ENCODE results near the gene ZFYVE27.

The ZFYVE27 gene

GRCh38 chr10:97791824-97792721 lies 55.1 kb downstream of the ZFYVE27 start:
- DNase-seq = peak; percentile 80
- peak; percentile 50 for ATAC-seq

- ATAC-seq = no peak
- DNase-seq = no peak
These were observed 59.0 kb downstream of the ZFYVE27 start for GRCh38 chr10:97795886-97796285.

GRCh38 chr10:97796651-97797050 lies 59.7 kb downstream of the ZFYVE27 start:
- peak; percentile 45 for ATAC-seq
- no peak for DNase-seq

GRCh38 chr10:97798958-97799610 lies 62.2 kb downstream of the ZFYVE27 start:
- peak; percentile 23 for ATAC-seq
- DNase-seq = no peak

DNA sequence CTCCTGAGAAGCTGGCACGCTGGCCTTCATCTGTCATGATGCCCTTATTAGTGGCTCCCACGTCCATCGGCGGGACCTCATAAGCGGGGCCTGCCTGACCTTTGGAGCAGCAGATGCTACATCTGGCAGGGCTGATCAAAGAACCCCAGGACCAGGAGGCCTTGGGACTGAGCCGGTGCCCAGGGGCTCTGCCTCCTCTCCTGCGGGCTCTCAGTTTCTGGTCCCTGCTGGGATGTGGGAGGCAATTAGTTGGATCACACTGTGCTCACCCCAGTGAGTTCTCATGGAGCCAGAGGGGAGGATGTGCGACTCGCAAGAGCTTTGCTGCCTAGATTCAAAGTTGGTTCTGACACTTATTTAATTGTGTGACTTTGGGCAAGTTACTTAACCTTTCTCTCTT lies 63.5 kb downstream of the ZFYVE27 start:
- DNase-seq (no peak), ATAC-seq (no peak)

GRCh38 chr10:97801422-97801821 lies 64.5 kb downstream of the ZFYVE27 start:
- ATAC-seq (no peak), DNase-seq (no peak)

DNA sequence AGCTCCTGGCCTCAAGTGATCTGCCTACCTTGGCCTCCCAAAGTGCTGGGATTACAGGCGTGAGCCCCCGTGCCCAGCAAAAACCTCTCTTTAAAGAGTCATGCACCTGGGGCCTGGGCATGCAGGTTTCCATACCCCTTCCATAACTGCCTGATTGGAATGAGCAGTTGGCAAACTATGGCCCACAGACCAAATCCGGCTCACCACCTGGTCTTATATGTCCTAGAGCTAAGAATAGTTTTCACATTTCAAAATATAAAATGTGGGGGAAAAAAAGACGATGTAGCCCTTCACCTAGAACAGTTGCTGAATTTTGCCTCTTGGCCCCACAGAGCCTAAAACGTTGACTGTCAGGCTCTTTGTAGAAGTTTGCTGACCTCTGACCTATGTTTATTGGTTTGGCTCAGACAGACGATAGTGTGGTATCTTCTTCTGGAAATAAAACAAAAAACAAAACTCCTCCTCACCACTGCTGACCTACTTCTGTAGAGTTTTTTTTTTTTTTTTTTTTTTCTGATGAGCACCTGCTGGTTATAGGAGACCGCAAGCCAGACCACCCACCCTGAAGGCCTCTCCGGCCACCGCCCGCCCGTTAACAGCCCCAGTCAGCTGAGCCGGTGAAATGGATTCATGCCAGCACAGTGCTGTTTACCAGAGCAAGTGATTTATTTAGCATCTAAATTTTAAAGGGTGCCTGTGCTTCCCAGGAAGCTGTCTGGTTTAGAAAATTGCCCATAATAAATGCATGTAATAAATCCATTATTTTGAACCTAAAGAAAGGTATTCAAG lies 68.4 kb downstream of the ZFYVE27 start:
- no peak for ATAC-seq
- DNase-seq = no peak

DNA sequence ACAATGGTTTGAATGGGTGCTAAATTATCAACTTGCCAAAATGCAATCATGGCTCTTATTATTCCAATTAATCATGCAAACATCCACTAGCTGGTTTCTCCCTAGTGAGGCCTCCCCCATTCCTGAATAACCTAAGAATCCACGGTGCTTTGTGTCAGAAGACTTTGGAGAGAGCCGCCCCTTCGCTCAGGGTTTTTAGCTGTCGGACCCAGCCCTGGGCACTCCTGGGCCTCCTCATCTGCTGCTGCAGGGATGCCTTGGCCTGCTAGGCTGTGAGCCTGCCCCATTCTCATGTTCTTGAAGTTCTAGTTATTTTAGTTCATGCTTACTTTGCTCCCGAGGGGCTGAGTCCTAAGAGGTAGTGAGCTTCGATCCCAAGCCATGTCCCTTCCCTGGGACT lies 69.0 kb downstream of the ZFYVE27 start:
- DNase-seq = no peak
- no peak for ATAC-seq

GRCh38 chr10:97810446-97810845 lies 73.5 kb downstream of the ZFYVE27 start:
- no peak for DNase-seq
- no peak for ATAC-seq

Measured in stimulated activated naive CD8-positive, alpha-beta T cell treated with anti-CD3 and anti-CD28 coated beads, Interleukin-15, Interleukin-2, amounts not matched to agents 100 U/mL and 50 U/mL, for 24 hours (primary cell).